Neural crest cell (in vitro differentiated cells): Measurements from ENCODE around the gene HEATR3. TPM values are rescaled to one million over a fixed set of nuclear protein-coding genes. Genes with fewer than 3 reads are reported as not detected.

Experiments used
- DNase-seq: peaks from one replicate; pipeline ENCODE4 v3.0.0; 2021; ENCODE audit warnings: low read depth, mixed read lengths, low spot score
- H3K27ac Mint-ChIP-seq: one replicate; pipeline ENCODE4 v1.8.0; 2021; ENCODE audit warnings: mild to moderate bottlenecking, mixed read lengths; ENCODE audit not compliant: unreplicated experiment
- H3K27me3 Mint-ChIP-seq: 2 replicates; pipeline ENCODE4 v1.8.0; 2021; ENCODE audit warnings: low read depth, mild to moderate bottlenecking, mixed read lengths
- H3K36me3 Mint-ChIP-seq: 2 replicates; pipeline ENCODE4 v1.8.0; 2021; ENCODE audit warnings: low read depth, mild to moderate bottlenecking, mixed read lengths
- H3K4me1 Mint-ChIP-seq: 2 replicates; pipeline ENCODE4 v1.8.0; 2021; ENCODE audit warnings: mixed read lengths
- H3K4me3 Mint-ChIP-seq: one replicate; pipeline ENCODE4 v1.8.0; 2021; ENCODE audit warnings: mild to moderate bottlenecking, mixed read lengths
- H3K9me3 Mint-ChIP-seq: 2 replicates; pipeline ENCODE4 v1.8.0; 2021; ENCODE audit warnings: mixed read lengths
- total RNA-seq: library from RNA; stranded (reverse); gene quantifications from 2 replicates; pipeline ENCODE4 v1.2.1, GENCODE V29; 2021
- TF ChIP-seq, protein P1 (sequence below): fragments of 200-600 bp; sonication (generic); conservative IDR thresholded peaks from 2 replicates; pipeline ENCODE4 v1.5.0; 2021; ENCODE audit warnings: antibody characterized with exemption, mild to moderate bottlenecking

The HEATR3 gene
- total RNA-seq, 1 donor from 2014 or later, result 25.4 TPM

DNA sequence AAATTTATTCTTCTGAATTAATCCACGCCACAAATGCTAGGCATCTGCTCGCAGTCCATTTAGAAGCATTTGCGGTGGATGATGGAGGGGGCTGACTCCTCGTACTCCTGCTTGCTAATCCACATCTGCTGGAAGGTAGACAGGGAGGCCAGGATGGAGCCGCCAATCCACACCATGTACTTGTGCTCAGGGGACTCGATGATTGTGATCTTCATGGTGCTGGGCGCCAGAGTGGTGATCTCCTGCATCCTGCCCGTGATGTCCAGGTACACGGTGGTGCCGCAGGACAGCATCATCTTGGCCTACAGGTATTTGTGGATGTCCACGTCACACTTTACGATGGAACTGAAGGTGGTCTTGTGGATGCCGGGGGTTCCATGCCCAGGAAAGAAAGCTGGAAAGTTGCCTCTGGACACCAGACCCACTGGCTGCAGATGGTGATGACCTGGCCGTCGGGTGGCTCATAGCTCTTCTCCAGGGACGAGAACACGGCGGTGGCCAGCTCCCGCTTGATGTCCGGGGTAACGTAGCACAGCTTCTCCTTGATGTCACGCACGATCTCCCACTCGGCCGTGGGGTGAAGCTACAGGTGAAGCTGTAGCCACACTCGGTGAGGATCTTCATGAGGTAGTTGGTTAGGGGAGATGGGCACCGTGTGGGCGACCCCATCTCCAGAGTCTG, 7.5 kb upstream of the HEATR3 start:
- Mint-ChIP-seq H3K27me3 (no peaks in the 10 kb centered on the region), H3K27ac (no peak overlapping the region), H3K36me3 (no peaks in the 10 kb centered on the region), H3K9me3 (peaks cover 7% of the 10 kb centered on the region), H3K4me1 (no peaks in the 10 kb centered on the region), H3K4me3 (no peak overlapping the region)
- DNase-seq, result no peak
- TF ChIP-seq, protein P1, sequence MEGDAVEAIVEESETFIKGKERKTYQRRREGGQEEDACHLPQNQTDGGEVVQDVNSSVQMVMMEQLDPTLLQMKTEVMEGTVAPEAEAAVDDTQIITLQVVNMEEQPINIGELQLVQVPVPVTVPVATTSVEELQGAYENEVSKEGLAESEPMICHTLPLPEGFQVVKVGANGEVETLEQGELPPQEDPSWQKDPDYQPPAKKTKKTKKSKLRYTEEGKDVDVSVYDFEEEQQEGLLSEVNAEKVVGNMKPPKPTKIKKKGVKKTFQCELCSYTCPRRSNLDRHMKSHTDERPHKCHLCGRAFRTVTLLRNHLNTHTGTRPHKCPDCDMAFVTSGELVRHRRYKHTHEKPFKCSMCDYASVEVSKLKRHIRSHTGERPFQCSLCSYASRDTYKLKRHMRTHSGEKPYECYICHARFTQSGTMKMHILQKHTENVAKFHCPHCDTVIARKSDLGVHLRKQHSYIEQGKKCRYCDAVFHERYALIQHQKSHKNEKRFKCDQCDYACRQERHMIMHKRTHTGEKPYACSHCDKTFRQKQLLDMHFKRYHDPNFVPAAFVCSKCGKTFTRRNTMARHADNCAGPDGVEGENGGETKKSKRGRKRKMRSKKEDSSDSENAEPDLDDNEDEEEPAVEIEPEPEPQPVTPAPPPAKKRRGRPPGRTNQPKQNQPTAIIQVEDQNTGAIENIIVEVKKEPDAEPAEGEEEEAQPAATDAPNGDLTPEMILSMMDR, result no peak

DNA sequence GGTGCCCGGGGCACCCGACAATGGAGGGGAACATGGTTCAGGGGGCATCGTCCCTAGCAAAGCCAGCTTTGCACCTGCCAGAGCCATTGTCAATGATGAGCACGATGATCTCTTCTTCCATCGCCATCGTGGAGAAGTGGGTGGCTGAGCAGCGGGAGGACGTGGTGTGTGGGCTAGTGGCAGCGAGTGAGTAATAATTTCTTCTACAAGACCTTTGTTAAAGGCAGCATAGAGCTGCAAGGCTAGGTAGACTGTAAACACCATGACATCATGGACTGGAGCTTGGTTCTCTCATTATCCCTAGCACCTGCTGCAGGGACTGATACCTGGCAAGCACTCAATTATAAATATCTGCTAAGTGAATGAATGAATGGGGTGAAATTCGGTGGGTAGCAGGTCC, 6.7 kb upstream of the HEATR3 start:
- H3K4me1 Mint-ChIP-seq, result no peaks in the 10 kb centered on the region
- H3K9me3 Mint-ChIP-seq, result peaks cover 7% of the 10 kb centered on the region

DNA sequence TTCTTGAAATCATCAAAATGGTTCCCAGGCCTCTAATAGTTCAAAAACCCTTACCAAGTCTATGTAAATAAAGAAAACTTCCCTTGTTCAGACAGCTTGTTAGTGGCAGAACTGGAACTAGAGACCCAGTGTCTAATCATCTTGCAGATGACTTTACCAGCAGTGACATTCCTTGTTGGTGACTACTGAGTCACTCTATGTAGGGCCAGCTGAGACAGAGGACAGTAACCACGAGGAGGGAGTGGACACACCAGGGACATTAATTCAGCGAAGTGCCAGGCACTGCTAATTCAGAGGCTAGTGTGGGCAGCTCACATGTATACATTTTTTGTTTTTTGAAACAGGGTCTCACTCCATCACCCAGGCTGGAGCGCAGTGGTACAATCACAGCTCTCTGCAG, 6.1 kb upstream of the HEATR3 start:
- no peak overlapping the region for H3K27ac Mint-ChIP-seq
- H3K4me1 Mint-ChIP-seq, result no peaks in the 10 kb centered on the region

More for the DNA sequence above, 6.7 kb upstream of the HEATR3 start:
- H3K36me3 Mint-ChIP-seq, result no peaks in the 10 kb centered on the region
- no peaks in the 10 kb centered on the region for H3K27me3 Mint-ChIP-seq
- TF ChIP-seq, protein P1, result no peak
- no peak for DNase-seq
- no peak overlapping the region for H3K4me3 Mint-ChIP-seq
- H3K27ac Mint-ChIP-seq, result no peak overlapping the region

DNA sequence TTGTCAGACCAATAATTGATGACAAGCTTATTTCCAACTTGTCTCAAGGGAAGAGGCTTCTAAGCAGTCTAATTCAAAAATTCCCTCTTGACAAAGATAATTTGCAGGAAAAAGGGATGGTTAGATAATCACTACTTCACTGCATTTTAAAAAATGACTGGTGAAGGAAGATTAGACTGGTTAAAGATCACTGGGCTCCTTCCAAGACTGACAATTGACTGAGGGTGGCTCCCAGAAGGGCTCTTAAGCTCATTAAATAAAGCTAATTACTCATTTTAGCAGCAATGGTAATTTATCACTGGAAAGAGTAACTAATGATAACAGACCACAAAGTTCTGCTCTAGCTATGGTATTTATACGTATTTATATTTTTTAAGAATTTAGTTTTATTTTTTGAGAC, 4.4 kb upstream of the HEATR3 start:
- peaks cover 4% of the 10 kb centered on the region for H3K9me3 Mint-ChIP-seq
- H3K27me3 Mint-ChIP-seq, result no peaks in the 10 kb centered on the region
- H3K4me3 Mint-ChIP-seq, result no peak overlapping the region
- H3K27ac Mint-ChIP-seq, result no peak overlapping the region
- peaks cover 4% of the 10 kb centered on the region for H3K4me1 Mint-ChIP-seq
- H3K36me3 Mint-ChIP-seq, result no peaks in the 10 kb centered on the region
- DNase-seq, result no peak
- TF ChIP-seq, protein P1, result no peak

More for the DNA sequence above, 6.1 kb upstream of the HEATR3 start:
- no peak for DNase-seq
- Mint-ChIP-seq H3K27me3 (no peaks in the 10 kb centered on the region), H3K4me3 (no peak overlapping the region), H3K9me3 (peaks cover 7% of the 10 kb centered on the region), H3K36me3 (no peaks in the 10 kb centered on the region)
- TF ChIP-seq, protein P1, result no peak

DNA sequence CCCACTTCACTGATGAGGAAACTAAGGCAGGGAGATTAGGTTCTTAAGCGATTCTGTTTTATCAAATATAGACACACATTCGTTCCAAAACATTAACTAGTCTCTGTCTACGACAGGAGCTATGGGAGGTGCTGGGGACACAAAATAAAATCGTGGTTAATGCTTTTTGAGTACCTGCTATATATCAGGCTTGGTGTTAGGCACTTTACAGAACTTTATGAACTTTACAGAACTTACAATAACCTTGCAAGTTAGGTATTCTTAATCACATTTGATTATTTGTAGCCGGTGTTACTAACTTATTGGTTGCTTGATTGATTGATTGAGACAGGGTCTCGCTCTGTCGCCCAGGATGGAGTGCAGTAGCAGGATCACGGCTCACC, 538 bp upstream of the HEATR3 start:
- H3K27ac Mint-ChIP-seq, result peak overlapping the region; percentile 46

More for the DNA sequence above, 538 bp upstream of the HEATR3 start:
- Mint-ChIP-seq H3K9me3 (peaks cover 2% of the 10 kb centered on the region), H3K4me1 (peaks cover 21% of the 10 kb centered on the region), H3K27me3 (no peaks in the 10 kb centered on the region), H3K4me3 (peak overlapping the region; percentile 89), H3K36me3 (no peaks in the 10 kb centered on the region)
- no peak for DNase-seq
- TF ChIP-seq, protein P1, result no peak
